ENCODE measurements around the gene ERAL1.

The ERAL1 gene

GRCh38 chr17:28862561-28862960, 7.7 kb downstream of the ERAL1 start:
- peaks cover 25% of the 10 kb centered on the region for H3K36me3 ChIP-seq (ENCODE audit: low read depth)
- no peaks in the 10 kb centered on the region for H3K27me3 ChIP-seq (ENCODE audit: insufficient read depth, poor library complexity, severe bottlenecking)
- DNase-seq (ENCODE audit: low spot score): no peak
- H3K27ac ChIP-seq (ENCODE audit: poor library complexity, severe bottlenecking): no peak overlapping the region
- no peaks in the 10 kb centered on the region for H3K4me1 ChIP-seq (ENCODE audit: insufficient read depth, poor library complexity, severe bottlenecking)
- no peak for ATAC-seq (ENCODE audit: low read depth)
- no peak for TF ChIP-seq CTCF (IDR thresholded peaks at IDR 0.05; ENCODE audit: poor library complexity, severe bottlenecking)
- no peak overlapping the region for H3K4me3 ChIP-seq (ENCODE audit: severe bottlenecking)
- H3K9me3 ChIP-seq (ENCODE audit: severe bottlenecking): no peaks in the 10 kb centered on the region

DNA sequence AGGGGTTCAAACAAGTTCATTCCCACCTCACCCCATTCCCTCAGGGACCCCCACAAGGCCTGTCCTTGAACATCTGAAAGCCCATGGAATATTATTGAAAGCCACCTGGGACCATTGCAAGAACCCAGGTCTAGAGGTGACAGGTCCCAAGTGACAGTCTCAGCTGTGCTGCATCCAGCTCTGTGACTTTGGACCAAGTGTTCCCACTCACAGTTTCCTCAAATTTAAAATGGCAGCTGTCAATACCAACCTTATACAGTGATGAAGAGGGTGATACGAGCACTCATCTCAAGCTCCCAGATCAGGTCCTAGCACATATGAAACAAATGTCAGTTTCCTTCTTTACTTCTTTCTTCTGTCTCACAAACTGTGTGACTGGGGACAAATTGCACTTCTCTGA, 9.1 kb downstream of the ERAL1 start:
- Histone ChIP-seq H3K4me1 (ENCODE audit: insufficient read depth, poor library complexity, severe bottlenecking) (no peaks in the 10 kb centered on the region), H3K4me3 (ENCODE audit: severe bottlenecking) (no peak overlapping the region), H3K36me3 (ENCODE audit: low read depth) (peaks cover 11% of the 10 kb centered on the region), H3K9me3 (ENCODE audit: severe bottlenecking) (no peaks in the 10 kb centered on the region), H3K27ac (ENCODE audit: poor library complexity, severe bottlenecking) (no peak overlapping the region), H3K27me3 (ENCODE audit: insufficient read depth, poor library complexity, severe bottlenecking) (no peaks in the 10 kb centered on the region)
- no peak for TF ChIP-seq CTCF (IDR thresholded peaks at IDR 0.05; ENCODE audit: poor library complexity, severe bottlenecking)
- no peak for ATAC-seq (ENCODE audit: low read depth)
- DNase-seq (ENCODE audit: low spot score): no peak

- TF ChIP-seq CTCF (IDR thresholded peaks at IDR 0.05; ENCODE audit: poor library complexity, severe bottlenecking): no peak
- no peaks in the 10 kb centered on the region for H3K4me1 ChIP-seq (ENCODE audit: insufficient read depth, poor library complexity, severe bottlenecking)
- no peaks in the 10 kb centered on the region for H3K27me3 ChIP-seq (ENCODE audit: insufficient read depth, poor library complexity, severe bottlenecking)
- H3K9me3 ChIP-seq (ENCODE audit: severe bottlenecking): no peaks in the 10 kb centered on the region
- H3K36me3 ChIP-seq (ENCODE audit: low read depth): peaks cover 6% of the 10 kb centered on the region
- no peak overlapping the region for H3K4me3 ChIP-seq (ENCODE audit: severe bottlenecking)
- DNase-seq (ENCODE audit: low spot score): no peak
- no peak for ATAC-seq (ENCODE audit: low read depth)
- H3K27ac ChIP-seq (ENCODE audit: poor library complexity, severe bottlenecking): no peak overlapping the region
Observed at GRCh38 chr17:28864991-28865849, 10.4 kb downstream of the ERAL1 start.

DNA sequence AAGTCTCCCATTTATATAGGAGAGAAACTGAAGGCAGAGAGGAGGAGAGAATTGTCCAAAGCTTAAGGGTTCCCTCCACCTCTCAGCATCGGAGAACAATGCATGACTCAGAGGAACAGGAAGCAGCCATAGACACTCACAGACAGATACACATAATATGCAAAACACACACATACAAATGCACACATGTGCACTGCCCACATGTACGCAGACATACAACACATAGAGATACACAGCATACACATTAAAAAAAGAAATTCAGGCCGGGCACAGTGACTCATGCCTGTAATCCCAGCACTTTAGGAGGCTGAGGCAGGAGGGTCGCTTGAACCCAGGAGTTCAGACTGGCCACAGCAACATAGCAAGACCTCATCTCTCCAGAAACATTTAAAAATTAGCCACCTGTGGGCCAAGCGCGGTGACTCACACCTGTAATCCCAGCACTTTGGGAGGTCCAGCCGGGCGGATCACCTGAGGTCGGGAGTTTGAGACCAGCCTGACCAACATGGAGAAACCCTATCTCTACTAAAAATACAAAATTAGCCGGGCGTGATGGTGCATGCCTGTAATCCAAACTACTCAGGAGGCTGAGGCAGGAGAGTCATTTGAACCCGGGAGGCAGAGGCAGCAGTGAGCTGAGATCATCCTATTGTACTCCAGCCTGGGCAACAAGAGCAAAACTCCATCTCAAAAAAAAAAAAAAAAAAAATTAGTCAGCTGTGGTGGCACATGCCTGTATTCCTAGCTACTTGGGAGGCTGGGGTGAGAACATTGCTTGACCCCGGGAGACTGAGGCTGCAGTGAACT, 11.3 kb downstream of the ERAL1 start:
- ATAC-seq (ENCODE audit: low read depth): peak; percentile 55; the same call in 2 of the 3 replicates
- H3K4me1 ChIP-seq (ENCODE audit: insufficient read depth, poor library complexity, severe bottlenecking): no peaks in the 10 kb centered on the region
- H3K27me3 ChIP-seq (ENCODE audit: insufficient read depth, poor library complexity, severe bottlenecking): no peaks in the 10 kb centered on the region
- H3K4me3 ChIP-seq (ENCODE audit: severe bottlenecking): no peak overlapping the region
- H3K9me3 ChIP-seq (ENCODE audit: severe bottlenecking): no peaks in the 10 kb centered on the region
- no peak for TF ChIP-seq CTCF (IDR thresholded peaks at IDR 0.05; ENCODE audit: poor library complexity, severe bottlenecking)
- no peaks in the 10 kb centered on the region for H3K36me3 ChIP-seq (ENCODE audit: low read depth)
- no peak overlapping the region for H3K27ac ChIP-seq (ENCODE audit: poor library complexity, severe bottlenecking)
- DNase-seq (ENCODE audit: low spot score): no peak
